HCT116 (cell line): ENCODE measurements around the gene PSME2. TPM values are rescaled to one million over a fixed set of nuclear protein-coding genes. Genes with fewer than 3 reads are reported as not detected.

Source experiments
- ATAC-seq: fragments of 200-7000 bp; cut with Tn5 transposase; 2 replicates; pipeline ENCODE4 v1.9.1; 2020; ENCODE audit warnings: mild to moderate bottlenecking, moderate library complexity
- BruUV-seq: library from RNA; stranded (reverse); fragments of 400-500 nt; replicated peaks from 2 replicates; lab custom pipeline; 2021; lab: Mats Ljungman, UMichigan
- CTCF ChIA-PET: fragments of 300-600 bp; sonication (Branson Sonifier 250); formaldehyde crosslinking; loops from one replicate; lab custom pipeline; 2021; ENCODE audit warnings: antibody characterized with exemption; lab: Charles Lee
- POLR2A ChIA-PET: fragments of 300-600, 350-600 bp; sonication (Branson Sonifier 250); formaldehyde crosslinking; loops from one replicate; lab custom pipeline; 2021; ENCODE audit warnings: antibody characterized with exemption; lab: Charles Lee
- RAD21 ChIA-PET, 2 experiments: fragments of 300-600 bp; sonication (Branson Sonifier 250); formaldehyde crosslinking; loops; one replicate each; lab custom pipeline; 2023; ENCODE audit warnings: low total read pairs in 2 of 2; ENCODE audit not compliant: uncharacterized antibody in 2 of 2, unreplicated experiment in 2 of 2, low non-redundant PET in 1 of 2; lab: Charles Lee
- DNase-seq: peaks from one replicate; pipeline ENCODE4 v3.0.0-alpha.2; 2010; ENCODE audit warnings: low read depth, low spot score
- H2AFZ ChIP-seq: fragments of 200-600 bp; shearing (Covaris generic), sonication (generic); 2 replicates; pipeline ENCODE4 v1.6.1; 2017; ENCODE audit warnings: low read depth, mixed run types, mixed read lengths, antibody characterized with exemption, low read length; ENCODE audit not compliant: poor library complexity, severe bottlenecking
- H3K27ac ChIP-seq: 2 replicates; pipeline ENCODE4 v1.5.1; 2012; ENCODE audit warnings: low read depth, low read length
- H3K27me3 ChIP-seq: fragments of 200-600 bp; sonication (generic); 2 replicates; pipeline ENCODE4 v1.6.1; 2016; ENCODE audit warnings: mixed run types, low read length, mixed read lengths; ENCODE audit not compliant: insufficient read depth
- H3K36me3 ChIP-seq, 2 experiments: fragments of 200-500 bp in 1 of 2; fragments of 200-600 bp in 1 of 2; sonication (Bioruptor generic) in 1 of 2; sonication (generic) in 1 of 2; 2 replicates each; pipeline versions ENCODE4 v1.5.1 to v1.6.1; 2014 to 2016; ENCODE audit warnings: low read length in 2 of 2, inconsistent platforms in 1 of 2, mixed read lengths in 1 of 2, mixed run types in 1 of 2; ENCODE audit not compliant: insufficient read depth in 2 of 2, control insufficient read depth in 1 of 2
- H3K4me1 ChIP-seq, 2 experiments: fragments of 200-600 bp in 1 of 2; sonication (generic) in 1 of 2; 2 replicates each; pipeline versions ENCODE4 v1.5.1 to v1.6.1; 2012 to 2017; ENCODE audit warnings: low read length in 2 of 2, inconsistent platforms in 1 of 2, mild to moderate bottlenecking in 1 of 2, mixed read lengths in 1 of 2, mixed run types in 1 of 2, moderate library complexity in 1 of 2; ENCODE audit not compliant: insufficient read depth in 2 of 2, control insufficient read depth in 1 of 2
- H3K4me2 ChIP-seq: fragments of 200-600 bp; sonication (generic); 2 replicates; pipeline ENCODE4 v1.6.1; 2017; ENCODE audit warnings: mixed run types, low read length, mixed read lengths
- H3K4me3 ChIP-seq, 2 experiments: fragments of 200-600 bp in 1 of 2; sonication (generic) in 1 of 2; replicated peaks in 1 of 2; 2 replicates each; pipeline ENCODE4 v1.5.1; 2011 to 2016; ENCODE audit warnings: low read length in 2 of 2, control low read depth in 1 of 2, low read depth in 1 of 2, mild to moderate bottlenecking in 1 of 2, mixed read lengths in 1 of 2, mixed run types in 1 of 2
- H3K79me2 ChIP-seq: fragments of 200-600 bp; sonication (generic); 2 replicates; pipeline ENCODE4 v1.6.1; 2017; ENCODE audit warnings: mild to moderate bottlenecking, mixed run types, low read length, moderate library complexity, mixed read lengths; ENCODE audit not compliant: insufficient read depth
- H3K9ac ChIP-seq: fragments of 200-600 bp; sonication (generic); 2 replicates; pipeline ENCODE4 v1.6.1; 2016; ENCODE audit warnings: low read length, mixed read lengths
- H3K9me2 ChIP-seq: fragments of 200-600 bp; sonication (generic), shearing (Covaris generic); 2 replicates; pipeline ENCODE4 v1.6.1; 2017; ENCODE audit warnings: mixed run types, mild to moderate bottlenecking, moderate library complexity; ENCODE audit not compliant: insufficient read depth
- H3K9me3 ChIP-seq, 2 experiments: fragments of 200-500 bp in 1 of 2; fragments of 200-600 bp in 1 of 2; sonication (Bioruptor generic) in 1 of 2; sonication (generic) in 1 of 2; 2 replicates each; pipeline ENCODE4 v1.6.1; 2014 to 2017; ENCODE audit warnings: low read length in 2 of 2, mixed read lengths in 2 of 2, inconsistent platforms in 1 of 2, low read depth in 1 of 2, mild to moderate bottlenecking in 1 of 2, mixed run types in 1 of 2, moderate library complexity in 1 of 2; ENCODE audit not compliant: control insufficient read depth in 1 of 2, insufficient read depth in 1 of 2
- H4K20me1 ChIP-seq: fragments of 200-600 bp; sonication (generic), shearing (Covaris generic); 2 replicates; pipeline ENCODE4 v1.6.1; 2017; ENCODE audit warnings: mixed run types, mild to moderate bottlenecking, moderate library complexity; ENCODE audit not compliant: insufficient read depth
- CBX3 ChIP-seq: IDR thresholded peaks from 2 replicates; pipeline ENCODE4 v1.6.1; 2012; ENCODE audit warnings: low read depth
- CEBPB ChIP-seq: IDR thresholded peaks from 2 replicates; pipeline ENCODE4 v1.6.1; 2012; ENCODE audit warnings: low read depth
- CTCF ChIP-seq, 3 experiments: fragments of 200-600 bp in 1 of 3; sonication (generic) in 1 of 3; IDR thresholded peaks in 2 of 3; conservative IDR thresholded peaks in 1 of 3; 2 replicates each; pipeline ENCODE4 v1.5.1; 2012 to 2017; ENCODE audit warnings: low read depth in 2 of 3, low read length in 2 of 3, antibody characterized with exemption in 1 of 3, borderline replicate concordance in 1 of 3, control low read depth in 1 of 3, mild to moderate bottlenecking in 1 of 3, mixed read lengths in 1 of 3, mixed run types in 1 of 3, moderate library complexity in 1 of 3; ENCODE audit not compliant: insufficient read depth in 1 of 3
- EGR1 ChIP-seq: IDR thresholded peaks from 2 replicates; pipeline ENCODE4 v1.6.1; 2012; ENCODE audit warnings: low read depth
- EZH2 ChIP-seq: fragments of 200-600 bp; sonication (generic); IDR thresholded peaks from 2 replicates; pipeline ENCODE4 v1.6.1; 2017; ENCODE audit warnings: antibody characterized with exemption, mixed run types
- FOSL1 ChIP-seq: IDR thresholded peaks from 2 replicates; pipeline ENCODE4 v1.6.1; 2012; ENCODE audit warnings: low read depth
- JUND ChIP-seq: IDR thresholded peaks from 2 replicates; pipeline ENCODE4 v1.6.1; 2012
- POLR2AphosphoS5 ChIP-seq: IDR thresholded peaks from 2 replicates; pipeline ENCODE4 v1.6.1; 2011; ENCODE audit warnings: mild to moderate bottlenecking, low read depth, low read length, moderate library complexity
- SIN3A ChIP-seq: IDR thresholded peaks from 2 replicates; pipeline ENCODE4 v1.6.1; 2012; ENCODE audit warnings: low read depth
- SP1 ChIP-seq: IDR thresholded peaks from 2 replicates; pipeline ENCODE4 v1.6.1; 2012; ENCODE audit warnings: low read depth
- SRF ChIP-seq: IDR thresholded peaks from 2 replicates; pipeline ENCODE4 v1.6.1; 2012; ENCODE audit warnings: low read depth
- YY1 ChIP-seq: IDR thresholded peaks from 2 replicates; pipeline ENCODE4 v1.6.1; 2011; ENCODE audit warnings: low read length, low read depth, moderate library complexity, mild to moderate bottlenecking; ENCODE audit not compliant: insufficient replicate concordance; ENCODE audit errors: extremely low read depth
- ZBTB33 ChIP-seq: IDR thresholded peaks from 2 replicates; pipeline ENCODE4 v1.6.1; 2011; ENCODE audit warnings: mild to moderate bottlenecking, low read length, moderate library complexity; ENCODE audit not compliant: insufficient replicate concordance; ENCODE audit errors: extremely low read depth
- intact Hi-C: fragments of 100-400 bp; cut with micrococcal nuclease; formaldehyde crosslinking; loops from 2 replicates; pipeline ENCODE4 v1.10.0; 2022
- total RNA-seq: library from RNA; stranded (reverse); gene quantifications from one replicate; pipeline ENCODE4 v1.2.1, GENCODE V29; 2021; ENCODE audit not compliant: unreplicated experiment

Gene PSME2
- total RNA-seq, 1 experiment from 2014 or later = 160 TPM

GRCh38 chr14:24177891-24178290, 31.5 kb upstream of the PSME2 start:
- Histone ChIP-seq H3K9me2 (no peaks in the 10 kb centered on the region), H3K27me3 (no peaks in the 10 kb centered on the region), H3K36me3 (peaks cover 16 to 27% of the 10 kb centered on the region in 2 experiments; a peak in 3 of 4 replicates), H4K20me1 (no peaks in the 10 kb centered on the region), H3K79me2 (no peaks in the 10 kb centered on the region), H3K4me2 (no peak overlapping the region), H3K27ac (no peak overlapping the region), H3K4me3 (no peak overlapping the region), H2AFZ (no peak overlapping the region), H3K4me1 (no peaks in the 10 kb centered on the region), H3K9ac (no peak overlapping the region), H3K9me3 (no peaks in the 10 kb centered on the region)
- no TSS peak for BruUV-seq
- intact Hi-C loops = no loop called here
- ChIA-PET CTCF (no interaction called here), POLR2A (no interaction called here), RAD21 (no interaction called here)
- TF ChIP-seq FOSL1 = no peak
- no peak for TF ChIP-seq EGR1
- TF ChIP-seq CEBPB = no peak
- TF ChIP-seq CBX3 = no peak
- no peak for TF ChIP-seq CTCF (IDR thresholded peaks at IDR 0.05 in 2 of 3, conservative IDR thresholded peaks at IDR 0.05 in 1 of 3; ENCODE audit: borderline replicate concordance in 1 of 3, insufficient read depth in 1 of 3, low read depth in 2 of 3, low read length in 2 of 3)
- TF ChIP-seq EZH2 = no peak
- DNase-seq = no peak
- ATAC-seq = peak; percentile 14; the same call in 1 of the 2 replicates

GRCh38 chr14:24177041-24177825, 30.8 kb upstream of the PSME2 start:
- ATAC-seq (0 out of 2 replicates have a peak, but pooled peaks have one; percentile 5), DNase-seq (no peak)
- H4K20me1 ChIP-seq = no peaks in the 10 kb centered on the region
- intact Hi-C loops = no loop called here
- H3K9me3 ChIP-seq = no peaks in the 10 kb centered on the region
- H3K36me3 ChIP-seq = peaks cover 16 to 21% of the 10 kb centered on the region in 2 experiments; a peak in 3 of 4 replicates
- no peaks in the 10 kb centered on the region for H3K79me2 ChIP-seq
- ChIA-PET RAD21 (no interaction called here), POLR2A (no interaction called here), CTCF (no interaction called here)
- no peak overlapping the region for H2AFZ ChIP-seq
- no peaks in the 10 kb centered on the region for H3K27me3 ChIP-seq
- no peak overlapping the region for H3K4me2 ChIP-seq
- H3K9ac ChIP-seq = no peak overlapping the region
- H3K4me1 ChIP-seq = no peaks in the 10 kb centered on the region
- no peak overlapping the region for H3K27ac ChIP-seq
- no peak overlapping the region for H3K4me3 ChIP-seq
- no peaks in the 10 kb centered on the region for H3K9me2 ChIP-seq
- BruUV-seq = no TSS peak
- TF ChIP-seq POLR2AphosphoS5 (no peak), SIN3A (no peak), ZBTB33 (no peak), CEBPB (no peak), CTCF (IDR thresholded peaks at IDR 0.05 in 2 of 3, conservative IDR thresholded peaks at IDR 0.05 in 1 of 3; ENCODE audit: borderline replicate concordance in 1 of 3, insufficient read depth in 1 of 3, low read depth in 2 of 3, low read length in 2 of 3) (no peak), SP1 (no peak), YY1 (no peak), JUND (no peak), SRF (no peak)
